H9 (cell line): ENCODE data around the gene ICAM4. TPM values are rescaled to one million over a fixed set of nuclear protein-coding genes. Genes with fewer than 3 reads are reported as not detected.

Experiments
- DNase-seq: peaks from one replicate; pipeline ENCODE4 v3.0.0-alpha.2; 2017
- H2AFZ ChIP-seq: one replicate; pipeline ENCODE4 v1.6.1; 2013; ENCODE audit warnings: mild to moderate bottlenecking, low read length, control low read depth, moderate library complexity
- H2AK5ac ChIP-seq: 2 replicates; pipeline ENCODE4 v1.6.1; 2013; ENCODE audit warnings: low read length, control low read depth, mixed read lengths; ENCODE audit not compliant: insufficient read length
- H2BK120ac ChIP-seq: one replicate; pipeline ENCODE4 v1.6.1; 2013; ENCODE audit warnings: low read depth, mild to moderate bottlenecking, low read length, control low read depth, inconsistent platforms; ENCODE audit not compliant: poor library complexity, severe bottlenecking
- H2BK12ac ChIP-seq: 2 replicates; pipeline ENCODE4 v1.6.1; 2013; ENCODE audit warnings: low read length, control low read depth, mixed read lengths, low read depth; ENCODE audit not compliant: insufficient read length
- H2BK15ac ChIP-seq: 2 replicates; pipeline ENCODE4 v1.6.1; 2013; ENCODE audit warnings: low read depth, low read length, control low read depth
- H2BK20ac ChIP-seq: one replicate; pipeline ENCODE4 v1.6.1; 2013; ENCODE audit warnings: low read depth, mild to moderate bottlenecking, low read length, control low read depth, inconsistent platforms; ENCODE audit not compliant: poor library complexity, severe bottlenecking
- H2BK5ac ChIP-seq: 2 replicates; pipeline ENCODE4 v1.6.1; 2013; ENCODE audit warnings: low read length, control low read depth, mixed read lengths; ENCODE audit not compliant: insufficient read length
- H3K14ac ChIP-seq: 2 replicates; pipeline ENCODE4 v1.6.1; 2013; ENCODE audit warnings: low read length, control low read depth; ENCODE audit not compliant: insufficient read depth
- H3K18ac ChIP-seq: 2 replicates; pipeline ENCODE4 v1.6.1; 2013; ENCODE audit warnings: low read depth, mild to moderate bottlenecking, mixed read lengths, low read length, control low read depth; ENCODE audit not compliant: insufficient read length
- H3K23ac ChIP-seq: 2 replicates; pipeline ENCODE4 v1.6.1; 2013; ENCODE audit warnings: low read length, control low read depth, mixed read lengths, low read depth; ENCODE audit not compliant: insufficient read length
- H3K23me2 ChIP-seq: 2 replicates; pipeline ENCODE4 v1.6.1; 2013; ENCODE audit warnings: low read depth, mild to moderate bottlenecking, mixed read lengths, low read length, control low read depth; ENCODE audit not compliant: insufficient read length, poor library complexity, severe bottlenecking
- H3K27ac ChIP-seq: 2 replicates; pipeline ENCODE4 v1.5.1; 2013; ENCODE audit warnings: low read length, control low read depth, mixed read lengths, low read depth; ENCODE audit not compliant: insufficient read length
- H3K27me3 ChIP-seq: 2 replicates; pipeline ENCODE4 v1.6.1; 2013; ENCODE audit warnings: low read length, control low read depth, inconsistent platforms; ENCODE audit not compliant: insufficient read depth
- H3K4ac ChIP-seq: 2 replicates; pipeline ENCODE4 v1.6.1; 2013; ENCODE audit warnings: low read depth, mild to moderate bottlenecking, control low read depth, inconsistent platforms, low read length, moderate library complexity
- H3K4me1 ChIP-seq: 2 replicates; pipeline ENCODE4 v1.6.1; 2013; ENCODE audit warnings: low read length, control low read depth, inconsistent platforms; ENCODE audit not compliant: insufficient read depth
- H3K4me2 ChIP-seq: 2 replicates; pipeline ENCODE4 v1.6.1; 2013; ENCODE audit warnings: low read length, control low read depth, mixed read lengths; ENCODE audit not compliant: insufficient read length, insufficient read depth
- H3K56ac ChIP-seq: 2 replicates; pipeline ENCODE4 v1.6.1; 2013; ENCODE audit warnings: low read depth, mild to moderate bottlenecking, mixed read lengths, low read length, control low read depth; ENCODE audit not compliant: insufficient read length
- H3K79me1 ChIP-seq: 2 replicates; pipeline ENCODE4 v1.6.1; 2013; ENCODE audit warnings: low read depth, mild to moderate bottlenecking, moderate library complexity, low read length, control low read depth, inconsistent platforms; ENCODE audit not compliant: insufficient read depth, poor library complexity, severe bottlenecking
- H3K79me2 ChIP-seq: 2 replicates; pipeline ENCODE4 v1.6.1; 2013; ENCODE audit warnings: low read length, control low read depth, inconsistent platforms; ENCODE audit not compliant: insufficient read depth
- H3K9ac ChIP-seq: 2 replicates; pipeline ENCODE4 v1.6.1; 2013; ENCODE audit warnings: low read length, control low read depth, mixed read lengths; ENCODE audit not compliant: insufficient read length; ENCODE audit errors: extremely low read depth
- H3K9me3 ChIP-seq: one replicate; pipeline ENCODE4 v1.6.1; 2013; ENCODE audit warnings: low read depth, low read length, inconsistent platforms; ENCODE audit not compliant: control insufficient read depth
- H3T11ph ChIP-seq: one replicate; pipeline ENCODE4 v1.6.1; 2013; ENCODE audit warnings: mild to moderate bottlenecking, low read length, control low read depth, inconsistent platforms
- H4K20me1 ChIP-seq: one replicate; pipeline ENCODE4 v1.6.1; 2013; ENCODE audit not compliant: control insufficient read depth, insufficient read length, insufficient read depth
- H4K5ac ChIP-seq: 2 replicates; pipeline ENCODE4 v1.6.1; 2013; ENCODE audit warnings: low read depth, mild to moderate bottlenecking, mixed read lengths, low read length, control low read depth; ENCODE audit not compliant: insufficient read length
- H4K8ac ChIP-seq: replicated peaks from 2 replicates; pipeline ENCODE4 v1.6.1; 2013; ENCODE audit warnings: low read length, control low read depth, mixed read lengths, low read depth; ENCODE audit not compliant: insufficient read length
- H4K91ac ChIP-seq: 2 replicates; pipeline ENCODE4 v1.6.1; 2013; ENCODE audit warnings: low read depth, mild to moderate bottlenecking, moderate library complexity, mixed read lengths, low read length, control low read depth; ENCODE audit not compliant: insufficient read length
- H3K27ac Mint-ChIP-seq, 3 experiments: 2 replicates in 2 of 3; 3 replicates in 1 of 3; pipeline ENCODE4 v1.8.0; 2020 to 2021; ENCODE audit warnings: mixed read lengths in 3 of 3, mild to moderate bottlenecking in 1 of 3, moderate library complexity in 1 of 3
- H3K27me3 Mint-ChIP-seq: 2 replicates; pipeline ENCODE4 v1.8.0; 2021; ENCODE audit warnings: low read depth, mild to moderate bottlenecking, moderate library complexity, mixed read lengths
- H3K36me3 Mint-ChIP-seq, 3 experiments: 2 replicates in 2 of 3; 3 replicates in 1 of 3; pipeline ENCODE4 v1.8.0; 2020 to 2021; ENCODE audit warnings: low read depth in 3 of 3, mixed read lengths in 3 of 3; ENCODE audit not compliant: insufficient read depth in 1 of 3
- H3K4me1 Mint-ChIP-seq, 2 experiments: 2 replicates each; pipeline ENCODE4 v1.8.0; 2020; ENCODE audit warnings: mixed read lengths in 2 of 2
- H3K4me3 Mint-ChIP-seq, 2 experiments: 2 replicates in 1 of 2; 3 replicates in 1 of 2; pipeline ENCODE4 v1.8.0; 2020 to 2021; ENCODE audit warnings: mild to moderate bottlenecking in 2 of 2, mixed read lengths in 2 of 2, moderate library complexity in 1 of 2
- H3K9me3 Mint-ChIP-seq, 2 experiments: 2 replicates in 1 of 2; 3 replicates in 1 of 2; pipeline ENCODE4 v1.8.0; 2020; ENCODE audit warnings: mild to moderate bottlenecking in 2 of 2, mixed read lengths in 2 of 2, moderate library complexity in 1 of 2
- CTCF ChIP-seq: fragments of 200-600 bp; sonication (generic); conservative IDR thresholded peaks from 3 replicates; pipeline ENCODE4 v1.8.0; 2021; ENCODE audit warnings: antibody characterized with exemption, mild to moderate bottlenecking
- WGBS: extraction: QIAGEN DNeasy Blood & Tissue Kit; methylation state at CpG from one replicate; pipeline ENCODE4 v1.1.7; 2013; ENCODE audit warnings: missing lambda C conversion rate, low lambda C conversion rate, mixed read lengths; ENCODE audit not compliant: insufficient read length; ENCODE audit errors: extremely low coverage; 5-methylcytosine and 5-hydroxymethylcytosine counted together
- total RNA-seq: library from RNA; stranded (reverse); gene quantifications from 2 replicates; pipeline ENCODE4 v1.2.1, GENCODE V29; 2021

The ICAM4 gene
- total RNA-seq, 1 experiment from 2014 or later: 1.1 TPM

- no peak within 1 kb of the TSS for H3K9ac ChIP-seq
- peak; percentile 88 for DNase-seq
- no peak within 1 kb of the TSS for H3T11ph ChIP-seq
- H2AK5ac ChIP-seq: no peak within 1 kb of the TSS
- peaks cover 9% of the 10 kb centered on the region; the same call in 1 of the 2 replicates for H3K27me3 ChIP-seq
- peak within 1 kb of the TSS; percentile 13; the same call in 1 of the 2 replicates for H2BK15ac ChIP-seq
- H3K27me3 Mint-ChIP-seq: peaks cover 74% of the 10 kb centered on the region
- no peak within 1 kb of the TSS for H4K91ac ChIP-seq
- H3K36me3 Mint-ChIP-seq: no peaks in the 10 kb centered on the region; a peak in 1 of 7 replicates
- no peak within 1 kb of the TSS for H3K56ac ChIP-seq
- peak; percentile 27; the same call in 2 of the 3 replicates for TF ChIP-seq CTCF
- H3K23me2 ChIP-seq: peaks cover 6% of the 10 kb centered on the region
- peak within 1 kb of the TSS; percentile 52 to 74 for H3K4me3 Mint-ChIP-seq
- no peak within 1 kb of the TSS for H2BK20ac ChIP-seq
- H3K4me2 ChIP-seq: peak within 1 kb of the TSS; percentile 64
- H4K5ac ChIP-seq: no peak within 1 kb of the TSS
- H3K79me1 ChIP-seq: no peaks in the 10 kb centered on the region
- H3K27ac Mint-ChIP-seq: no peak within 1 kb of the TSS
- no peak within 1 kb of the TSS for H2AFZ ChIP-seq
- no peaks in the 10 kb centered on the region for H3K9me3 ChIP-seq
- H3K4me1 ChIP-seq: no peaks in the 10 kb centered on the region
- H3K9me3 Mint-ChIP-seq: no peaks in the 10 kb centered on the region
- no peak within 1 kb of the TSS for H3K14ac ChIP-seq
- WGBS: no CpG with 5 or more reads among the region's 51 CpGs
- no peaks in the 10 kb centered on the region for H4K20me1 ChIP-seq
- H4K8ac ChIP-seq: no peak within 1 kb of the TSS
- no peak within 1 kb of the TSS for H2BK5ac ChIP-seq
- H3K4ac ChIP-seq: no peak within 1 kb of the TSS
- H2BK120ac ChIP-seq: no peak within 1 kb of the TSS
- peak within 1 kb of the TSS; percentile 1 for H3K18ac ChIP-seq
- no peak within 1 kb of the TSS for H3K27ac ChIP-seq
- H2BK12ac ChIP-seq: no peak within 1 kb of the TSS
- H3K4me1 Mint-ChIP-seq: 0 out of 4 replicates have a peak, but pooled peaks cover 0 to 6% of the 10 kb centered on the region in 2 experiments
- no peaks in the 10 kb centered on the region for H3K79me2 ChIP-seq
- H3K23ac ChIP-seq: no peak within 1 kb of the TSS
Measured at GRCh38 chr19:10270616-10271394, 15.9 kb upstream of the ICAM4 start, which contains the start of gene ICAM1. ICAM1 (plus strand) TSS chr19:10271120; CDS start chr19:10271160, 40 bp downstream.
